HCT116 (cell line): ENCODE results near the gene TNFAIP2. TPM values are rescaled to one million over a fixed set of nuclear protein-coding genes. Genes with fewer than 3 reads are reported as not detected.

Experiments
- ATAC-seq: fragments of 200-7000 bp; cut with Tn5 transposase; 2 replicates; pipeline ENCODE4 v1.9.1; 2020; ENCODE audit warnings: mild to moderate bottlenecking, moderate library complexity
- BruUV-seq: library from RNA; stranded (reverse); fragments of 400-500 nt; replicated peaks from 2 replicates; lab custom pipeline; 2021; lab: Mats Ljungman, UMichigan
- CTCF ChIA-PET: fragments of 300-600 bp; sonication (Branson Sonifier 250); formaldehyde crosslinking; loops from one replicate; lab custom pipeline; 2021; ENCODE audit warnings: antibody characterized with exemption; lab: Charles Lee
- POLR2A ChIA-PET: fragments of 300-600, 350-600 bp; sonication (Branson Sonifier 250); formaldehyde crosslinking; loops from one replicate; lab custom pipeline; 2021; ENCODE audit warnings: antibody characterized with exemption; lab: Charles Lee
- RAD21 ChIA-PET, 2 experiments: fragments of 300-600 bp; sonication (Branson Sonifier 250); formaldehyde crosslinking; loops; one replicate each; lab custom pipeline; 2023; ENCODE audit warnings: low total read pairs in 2 of 2; ENCODE audit not compliant: uncharacterized antibody in 2 of 2, unreplicated experiment in 2 of 2, low non-redundant PET in 1 of 2; lab: Charles Lee
- DNase-seq: peaks from one replicate; pipeline ENCODE4 v3.0.0-alpha.2; 2010; ENCODE audit warnings: low read depth, low spot score
- H2AFZ ChIP-seq: fragments of 200-600 bp; shearing (Covaris generic), sonication (generic); 2 replicates; pipeline ENCODE4 v1.6.1; 2017; ENCODE audit warnings: low read depth, mixed run types, mixed read lengths, antibody characterized with exemption, low read length; ENCODE audit not compliant: poor library complexity, severe bottlenecking
- H3K27ac ChIP-seq: 2 replicates; pipeline ENCODE4 v1.5.1; 2012; ENCODE audit warnings: low read depth, low read length
- H3K27me3 ChIP-seq: fragments of 200-600 bp; sonication (generic); 2 replicates; pipeline ENCODE4 v1.6.1; 2016; ENCODE audit warnings: mixed run types, low read length, mixed read lengths; ENCODE audit not compliant: insufficient read depth
- H3K36me3 ChIP-seq, 2 experiments: fragments of 200-500 bp in 1 of 2; fragments of 200-600 bp in 1 of 2; sonication (Bioruptor generic) in 1 of 2; sonication (generic) in 1 of 2; 2 replicates each; pipeline versions ENCODE4 v1.5.1 to v1.6.1; 2014 to 2016; ENCODE audit warnings: low read length in 2 of 2, inconsistent platforms in 1 of 2, mixed read lengths in 1 of 2, mixed run types in 1 of 2; ENCODE audit not compliant: insufficient read depth in 2 of 2, control insufficient read depth in 1 of 2
- H3K4me1 ChIP-seq, 2 experiments: fragments of 200-600 bp in 1 of 2; sonication (generic) in 1 of 2; 2 replicates each; pipeline versions ENCODE4 v1.5.1 to v1.6.1; 2012 to 2017; ENCODE audit warnings: low read length in 2 of 2, inconsistent platforms in 1 of 2, mild to moderate bottlenecking in 1 of 2, mixed read lengths in 1 of 2, mixed run types in 1 of 2, moderate library complexity in 1 of 2; ENCODE audit not compliant: insufficient read depth in 2 of 2, control insufficient read depth in 1 of 2
- H3K4me2 ChIP-seq: fragments of 200-600 bp; sonication (generic); 2 replicates; pipeline ENCODE4 v1.6.1; 2017; ENCODE audit warnings: mixed run types, low read length, mixed read lengths
- H3K4me3 ChIP-seq, 2 experiments: fragments of 200-600 bp in 1 of 2; sonication (generic) in 1 of 2; replicated peaks in 1 of 2; 2 replicates each; pipeline ENCODE4 v1.5.1; 2011 to 2016; ENCODE audit warnings: low read length in 2 of 2, control low read depth in 1 of 2, low read depth in 1 of 2, mild to moderate bottlenecking in 1 of 2, mixed read lengths in 1 of 2, mixed run types in 1 of 2
- H3K79me2 ChIP-seq: fragments of 200-600 bp; sonication (generic); 2 replicates; pipeline ENCODE4 v1.6.1; 2017; ENCODE audit warnings: mild to moderate bottlenecking, mixed run types, low read length, moderate library complexity, mixed read lengths; ENCODE audit not compliant: insufficient read depth
- H3K9ac ChIP-seq: fragments of 200-600 bp; sonication (generic); 2 replicates; pipeline ENCODE4 v1.6.1; 2016; ENCODE audit warnings: low read length, mixed read lengths
- H3K9me2 ChIP-seq: fragments of 200-600 bp; sonication (generic), shearing (Covaris generic); 2 replicates; pipeline ENCODE4 v1.6.1; 2017; ENCODE audit warnings: mixed run types, mild to moderate bottlenecking, moderate library complexity; ENCODE audit not compliant: insufficient read depth
- H3K9me3 ChIP-seq, 2 experiments: fragments of 200-500 bp in 1 of 2; fragments of 200-600 bp in 1 of 2; sonication (Bioruptor generic) in 1 of 2; sonication (generic) in 1 of 2; 2 replicates each; pipeline ENCODE4 v1.6.1; 2014 to 2017; ENCODE audit warnings: low read length in 2 of 2, mixed read lengths in 2 of 2, inconsistent platforms in 1 of 2, low read depth in 1 of 2, mild to moderate bottlenecking in 1 of 2, mixed run types in 1 of 2, moderate library complexity in 1 of 2; ENCODE audit not compliant: control insufficient read depth in 1 of 2, insufficient read depth in 1 of 2
- H4K20me1 ChIP-seq: fragments of 200-600 bp; sonication (generic), shearing (Covaris generic); 2 replicates; pipeline ENCODE4 v1.6.1; 2017; ENCODE audit warnings: mixed run types, mild to moderate bottlenecking, moderate library complexity; ENCODE audit not compliant: insufficient read depth
- ATF3 ChIP-seq: IDR thresholded peaks from 2 replicates; pipeline ENCODE4 v1.6.1; 2012
- CBX3 ChIP-seq: IDR thresholded peaks from 2 replicates; pipeline ENCODE4 v1.6.1; 2012; ENCODE audit warnings: low read depth
- EGR1 ChIP-seq: IDR thresholded peaks from 2 replicates; pipeline ENCODE4 v1.6.1; 2012; ENCODE audit warnings: low read depth
- FOSL1 ChIP-seq: IDR thresholded peaks from 2 replicates; pipeline ENCODE4 v1.6.1; 2012; ENCODE audit warnings: low read depth
- POLR2A ChIP-seq: IDR thresholded peaks from 2 replicates; pipeline ENCODE4 v1.7.0; 2011; ENCODE audit warnings: borderline replicate concordance; ENCODE audit not compliant: insufficient read depth, insufficient read length; ENCODE audit errors: extremely low read depth
- RAD21 ChIP-seq: IDR thresholded peaks from 2 replicates; pipeline ENCODE4 v1.6.1; 2012; ENCODE audit warnings: low read depth, mild to moderate bottlenecking
- SIN3A ChIP-seq: IDR thresholded peaks from 2 replicates; pipeline ENCODE4 v1.6.1; 2012; ENCODE audit warnings: low read depth
- SP1 ChIP-seq: IDR thresholded peaks from 2 replicates; pipeline ENCODE4 v1.6.1; 2012; ENCODE audit warnings: low read depth
- SRF ChIP-seq: IDR thresholded peaks from 2 replicates; pipeline ENCODE4 v1.6.1; 2012; ENCODE audit warnings: low read depth
- ZBTB33 ChIP-seq: IDR thresholded peaks from 2 replicates; pipeline ENCODE4 v1.6.1; 2011; ENCODE audit warnings: mild to moderate bottlenecking, low read length, moderate library complexity; ENCODE audit not compliant: insufficient replicate concordance; ENCODE audit errors: extremely low read depth
- ZFX ChIP-seq: fragments of 450-650 bp; IDR thresholded peaks from 2 replicates; pipeline ENCODE4 v1.6.1; 2017
- intact Hi-C: fragments of 100-400 bp; cut with micrococcal nuclease; formaldehyde crosslinking; loops from 2 replicates; pipeline ENCODE4 v1.10.0; 2022
- total RNA-seq: library from RNA; stranded (reverse); gene quantifications from one replicate; pipeline ENCODE4 v1.2.1, GENCODE V29; 2021; ENCODE audit not compliant: unreplicated experiment
- TF ChIP-seq, protein P1 (sequence below), 3 experiments: fragments of 200-600 bp in 1 of 3; sonication (generic) in 1 of 3; IDR thresholded peaks in 2 of 3; conservative IDR thresholded peaks in 1 of 3; 2 replicates each; pipeline ENCODE4 v1.5.1; 2012 to 2017; ENCODE audit warnings: low read depth in 2 of 3, low read length in 2 of 3, antibody characterized with exemption in 1 of 3, borderline replicate concordance in 1 of 3, control low read depth in 1 of 3, mild to moderate bottlenecking in 1 of 3, mixed read lengths in 1 of 3, mixed run types in 1 of 3, moderate library complexity in 1 of 3; ENCODE audit not compliant: insufficient read depth in 1 of 3

TNFAIP2 gene
- total RNA-seq, 1 experiment from 2014 or later: 74.8 TPM

DNA sequence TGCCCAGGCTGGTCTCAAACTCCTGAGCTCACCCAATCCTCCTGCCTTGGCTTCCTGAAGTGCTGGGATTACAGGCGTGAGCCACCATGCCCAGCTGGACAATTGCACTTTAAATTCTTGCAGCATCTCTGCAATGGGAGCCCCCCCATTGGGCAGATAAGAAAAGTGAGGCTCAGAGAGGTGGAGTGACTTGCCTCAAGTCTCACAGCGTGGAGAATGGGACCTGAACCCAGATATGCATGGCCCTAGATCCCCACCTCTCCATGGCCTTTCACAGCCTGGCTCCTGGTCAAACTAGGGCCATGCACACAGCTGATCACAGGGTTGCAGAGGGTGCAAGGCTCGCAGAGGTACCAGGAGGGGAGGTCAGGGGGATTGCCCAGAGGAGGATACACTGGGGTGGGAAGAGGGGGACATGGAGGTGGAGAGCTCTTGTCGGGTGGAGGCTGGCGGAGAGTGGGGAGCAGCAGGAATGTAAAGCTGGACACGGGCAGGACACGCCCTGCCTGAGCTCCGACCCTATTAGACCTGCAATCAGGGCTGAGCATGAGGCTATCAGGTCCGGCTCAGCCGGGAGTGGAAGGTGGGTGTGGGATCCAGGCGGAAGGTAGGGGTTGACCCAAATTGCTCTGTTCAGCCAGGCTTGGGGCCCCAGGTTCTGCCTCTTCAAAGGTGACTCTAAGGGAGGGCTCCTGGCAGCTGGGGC, 21.9 kb upstream of the TNFAIP2 start:
- Histone ChIP-seq H3K27me3 (no peaks in the 10 kb centered on the region), H3K4me2 (no peak overlapping the region), H3K36me3 (no peaks in the 10 kb centered on the region), H3K4me1 (peaks cover 14 to 27% of the 10 kb centered on the region in 2 experiments; a peak in 3 of 4 replicates), H3K79me2 (no peaks in the 10 kb centered on the region), H3K9me3 (no peaks in the 10 kb centered on the region), H3K4me3 (no peak overlapping the region), H3K9ac (no peak overlapping the region), H4K20me1 (no peaks in the 10 kb centered on the region), H2AFZ (no peak overlapping the region), H3K27ac (no peak overlapping the region), H3K9me2 (no peaks in the 10 kb centered on the region)
- ChIA-PET RAD21 (no interaction called here), CTCF (no interaction called here), POLR2A (no interaction called here)
- TF ChIP-seq SRF (no peak), FOSL1 (no peak), EGR1 (no peak), ATF3 (no peak), POLR2A (no peak), RAD21 (no peak), ZFX (no peak), CBX3 (no peak), ZBTB33 (no peak), SP1 (no peak), SIN3A (no peak)
- TF ChIP-seq, protein P1, sequence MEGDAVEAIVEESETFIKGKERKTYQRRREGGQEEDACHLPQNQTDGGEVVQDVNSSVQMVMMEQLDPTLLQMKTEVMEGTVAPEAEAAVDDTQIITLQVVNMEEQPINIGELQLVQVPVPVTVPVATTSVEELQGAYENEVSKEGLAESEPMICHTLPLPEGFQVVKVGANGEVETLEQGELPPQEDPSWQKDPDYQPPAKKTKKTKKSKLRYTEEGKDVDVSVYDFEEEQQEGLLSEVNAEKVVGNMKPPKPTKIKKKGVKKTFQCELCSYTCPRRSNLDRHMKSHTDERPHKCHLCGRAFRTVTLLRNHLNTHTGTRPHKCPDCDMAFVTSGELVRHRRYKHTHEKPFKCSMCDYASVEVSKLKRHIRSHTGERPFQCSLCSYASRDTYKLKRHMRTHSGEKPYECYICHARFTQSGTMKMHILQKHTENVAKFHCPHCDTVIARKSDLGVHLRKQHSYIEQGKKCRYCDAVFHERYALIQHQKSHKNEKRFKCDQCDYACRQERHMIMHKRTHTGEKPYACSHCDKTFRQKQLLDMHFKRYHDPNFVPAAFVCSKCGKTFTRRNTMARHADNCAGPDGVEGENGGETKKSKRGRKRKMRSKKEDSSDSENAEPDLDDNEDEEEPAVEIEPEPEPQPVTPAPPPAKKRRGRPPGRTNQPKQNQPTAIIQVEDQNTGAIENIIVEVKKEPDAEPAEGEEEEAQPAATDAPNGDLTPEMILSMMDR (IDR thresholded peaks at IDR 0.05 in 2 of 3, conservative IDR thresholded peaks at IDR 0.05 in 1 of 3; ENCODE audit: borderline replicate concordance in 1 of 3, insufficient read depth in 1 of 3, low read depth in 2 of 3, low read length in 2 of 3): no peak
- intact Hi-C loops: no loop called here
- no TSS peak for BruUV-seq
- ATAC-seq (no peak), DNase-seq (no peak)
